GM12878 (cell line): ENCODE results near the gene DLX1.

Experiments used
- BMI1 ChIP-seq: fragments of 450-650 bp; IDR thresholded peaks from 2 replicates; pipeline ENCODE4 v1.6.1; 2016; ENCODE audit warnings: mild to moderate bottlenecking, moderate library complexity, borderline replicate concordance
- CHD2 ChIP-seq: IDR thresholded peaks from 2 replicates; pipeline ENCODE4 v1.6.1; 2011; ENCODE audit warnings: low read depth, low read length, improper control_type of control experiment, borderline replicate concordance
- EZH2 ChIP-seq: IDR thresholded peaks from 2 replicates; pipeline ENCODE4 v1.6.1; 2012; ENCODE audit warnings: low read depth, mild to moderate bottlenecking, control low read depth, inconsistent platforms, low read length, borderline replicate concordance; ENCODE audit not compliant: control insufficient read depth
- PAX8 ChIP-seq: fragments of 450-650 bp; IDR thresholded peaks from 2 replicates; pipeline ENCODE4 v1.6.1; 2017; ENCODE audit warnings: mild to moderate bottlenecking, moderate library complexity
- POLR2AphosphoS5 ChIP-seq: IDR thresholded peaks from 2 replicates; pipeline ENCODE4 v1.6.1; 2011; ENCODE audit warnings: mild to moderate bottlenecking, low read length, inconsistent platforms
- RB1 ChIP-seq: fragments of 450-650 bp; formaldehyde crosslinking; IDR thresholded peaks from 2 replicates; pipeline ENCODE4 v1.6.1; 2017; ENCODE audit warnings: mild to moderate bottlenecking, borderline replicate concordance
- SUPT20H ChIP-seq: IDR thresholded peaks from 2 replicates; pipeline ENCODE4 v1.6.1; 2011; ENCODE audit warnings: low read depth, mild to moderate bottlenecking, low read length, moderate library complexity, borderline replicate concordance; ENCODE audit not compliant: control insufficient read depth
- ZBTB4 ChIP-seq: fragments of 450-650 bp; formaldehyde crosslinking; IDR thresholded peaks from 2 replicates; pipeline ENCODE4 v1.4.0; 2022; ENCODE audit warnings: mild to moderate bottlenecking, moderate library complexity
- TF ChIP-seq, protein P1 (sequence below): fragments of 450-650 bp; IDR thresholded peaks from 2 replicates; pipeline ENCODE4 v1.6.1; 2017; ENCODE audit warnings: antibody characterized with exemption, mild to moderate bottlenecking, moderate library complexity
- TF ChIP-seq, protein P2 (sequence below), 3 experiments: IDR thresholded peaks in 2 of 3; conservative IDR thresholded peaks in 1 of 3; 2 replicates each; pipeline ENCODE4 v1.5.1; 2011; ENCODE audit warnings: low read depth in 3 of 3, low read length in 3 of 3, mild to moderate bottlenecking in 3 of 3, control low read depth in 2 of 3, moderate library complexity in 2 of 3, inconsistent platforms in 1 of 3, mixed read lengths in 1 of 3; ENCODE audit not compliant: control insufficient read depth in 2 of 3, insufficient read depth in 1 of 3; ENCODE audit errors: extremely low read depth in 1 of 3

DNA sequence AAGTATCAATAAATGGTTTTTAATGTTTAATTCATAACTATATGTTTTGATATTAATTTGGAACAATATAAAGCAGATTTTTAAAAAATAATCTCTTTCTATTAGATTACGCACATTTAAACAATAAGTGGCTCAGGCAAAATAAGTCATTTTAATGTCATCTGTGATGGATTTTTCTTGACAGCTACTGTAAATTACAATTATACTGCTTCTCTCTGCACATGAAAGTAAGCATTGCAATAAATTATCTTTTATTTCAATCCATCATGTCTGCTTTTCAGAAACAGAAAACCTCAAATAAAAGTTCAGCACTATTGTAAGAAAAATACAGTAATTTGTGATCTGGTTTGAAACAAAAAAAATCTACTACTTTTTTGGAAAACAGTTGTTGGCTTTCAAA, 11.1 kb upstream of the DLX1 start:
- TF ChIP-seq PAX8 (no peak), CHD2 (no peak), RB1 (no peak), EZH2 (no peak), BMI1 (no peak), POLR2AphosphoS5 (no peak), SUPT20H (no peak), ZBTB4 (CRISPR knock-in tag) (no peak)
- TF ChIP-seq, protein P1, sequence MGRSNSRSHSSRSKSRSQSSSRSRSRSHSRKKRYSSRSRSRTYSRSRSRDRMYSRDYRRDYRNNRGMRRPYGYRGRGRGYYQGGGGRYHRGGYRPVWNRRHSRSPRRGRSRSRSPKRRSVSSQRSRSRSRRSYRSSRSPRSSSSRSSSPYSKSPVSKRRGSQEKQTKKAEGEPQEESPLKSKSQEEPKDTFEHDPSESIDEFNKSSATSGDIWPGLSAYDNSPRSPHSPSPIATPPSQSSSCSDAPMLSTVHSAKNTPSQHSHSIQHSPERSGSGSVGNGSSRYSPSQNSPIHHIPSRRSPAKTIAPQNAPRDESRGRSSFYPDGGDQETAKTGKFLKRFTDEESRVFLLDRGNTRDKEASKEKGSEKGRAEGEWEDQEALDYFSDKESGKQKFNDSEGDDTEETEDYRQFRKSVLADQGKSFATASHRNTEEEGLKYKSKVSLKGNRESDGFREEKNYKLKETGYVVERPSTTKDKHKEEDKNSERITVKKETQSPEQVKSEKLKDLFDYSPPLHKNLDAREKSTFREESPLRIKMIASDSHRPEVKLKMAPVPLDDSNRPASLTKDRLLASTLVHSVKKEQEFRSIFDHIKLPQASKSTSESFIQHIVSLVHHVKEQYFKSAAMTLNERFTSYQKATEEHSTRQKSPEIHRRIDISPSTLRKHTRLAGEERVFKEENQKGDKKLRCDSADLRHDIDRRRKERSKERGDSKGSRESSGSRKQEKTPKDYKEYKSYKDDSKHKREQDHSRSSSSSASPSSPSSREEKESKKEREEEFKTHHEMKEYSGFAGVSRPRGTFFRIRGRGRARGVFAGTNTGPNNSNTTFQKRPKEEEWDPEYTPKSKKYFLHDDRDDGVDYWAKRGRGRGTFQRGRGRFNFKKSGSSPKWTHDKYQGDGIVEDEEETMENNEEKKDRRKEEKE: no peak
- TF ChIP-seq, protein P2, sequence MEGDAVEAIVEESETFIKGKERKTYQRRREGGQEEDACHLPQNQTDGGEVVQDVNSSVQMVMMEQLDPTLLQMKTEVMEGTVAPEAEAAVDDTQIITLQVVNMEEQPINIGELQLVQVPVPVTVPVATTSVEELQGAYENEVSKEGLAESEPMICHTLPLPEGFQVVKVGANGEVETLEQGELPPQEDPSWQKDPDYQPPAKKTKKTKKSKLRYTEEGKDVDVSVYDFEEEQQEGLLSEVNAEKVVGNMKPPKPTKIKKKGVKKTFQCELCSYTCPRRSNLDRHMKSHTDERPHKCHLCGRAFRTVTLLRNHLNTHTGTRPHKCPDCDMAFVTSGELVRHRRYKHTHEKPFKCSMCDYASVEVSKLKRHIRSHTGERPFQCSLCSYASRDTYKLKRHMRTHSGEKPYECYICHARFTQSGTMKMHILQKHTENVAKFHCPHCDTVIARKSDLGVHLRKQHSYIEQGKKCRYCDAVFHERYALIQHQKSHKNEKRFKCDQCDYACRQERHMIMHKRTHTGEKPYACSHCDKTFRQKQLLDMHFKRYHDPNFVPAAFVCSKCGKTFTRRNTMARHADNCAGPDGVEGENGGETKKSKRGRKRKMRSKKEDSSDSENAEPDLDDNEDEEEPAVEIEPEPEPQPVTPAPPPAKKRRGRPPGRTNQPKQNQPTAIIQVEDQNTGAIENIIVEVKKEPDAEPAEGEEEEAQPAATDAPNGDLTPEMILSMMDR (IDR thresholded peaks at IDR 0.05 in 2 of 3, conservative IDR thresholded peaks at IDR 0.05 in 1 of 3; ENCODE audit: control insufficient read depth in 2 of 3, extremely low read depth in 1 of 3, insufficient read depth in 1 of 3, low read depth in 3 of 3, low read length in 3 of 3): no peak
